GM21423 (cell line): ENCODE results near the gene KHDC1L.
A peak's percentile ranks its signal among the peaks of the same experiment; 100 is the strongest.
"Not testable (repeated sequence)": the region's sequence is repeated elsewhere in the genome, so short reads cannot be mapped to it uniquely, and the experiment has no call there.

Experiments
- ATAC-seq: cut with Tn5 transposase; IDR thresholded peaks from one replicate; pipeline ENCODE4 v1.9.1; 2021; ENCODE audit warnings: mild to moderate bottlenecking, moderate library complexity; ENCODE audit not compliant: unreplicated experiment

The KHDC1L gene

GRCh38 chr6:73207221-73207837 is 18.0 kb downstream of the KHDC1L start:
- ATAC-seq = no peak

GRCh38 chr6:73204252-73204651 is 21.0 kb downstream of the KHDC1L start:
- ATAC-seq = no peak

GRCh38 chr6:73203098-73203497 is 22.2 kb downstream of the KHDC1L start:
- no peak for ATAC-seq

- ATAC-seq = no peak
Observed at GRCh38 chr6:73200735-73201134, 24.6 kb downstream of the KHDC1L start.

- ATAC-seq = no peak
Observed at GRCh38 chr6:73200247-73200646, 25.0 kb downstream of the KHDC1L start.

GRCh38 chr6:73194744-73195143 is 30.6 kb downstream of the KHDC1L start:
- ATAC-seq = no peak

- ATAC-seq = not testable (repeated sequence)
Observed at GRCh38 chr6:73193302-73193701, 32.0 kb downstream of the KHDC1L start.

- peak; percentile 37 for ATAC-seq
Observed at GRCh38 chr6:73182021-73182607, 43.2 kb downstream of the KHDC1L start.

GRCh38 chr6:73180763-73181619 is 44.3 kb downstream of the KHDC1L start:
- ATAC-seq = peak; percentile 81

GRCh38 chr6:73180076-73180738 is 45.1 kb downstream of the KHDC1L start:
- no peak for ATAC-seq

GRCh38 chr6:73177221-73177944 is 47.9 kb downstream of the KHDC1L start:
- no peak for ATAC-seq

GRCh38 chr6:73176057-73176456 is 49.2 kb downstream of the KHDC1L start:
- ATAC-seq = no peak

- ATAC-seq = no peak
Observed at GRCh38 chr6:73174646-73175045, 50.6 kb downstream of the KHDC1L start.
